HFFc6 (cell line): ENCODE measurements around the gene HSD17B13. TPM values are rescaled to one million over a fixed set of nuclear protein-coding genes. Genes with fewer than 3 reads are reported as not detected.
"Not testable (repeated sequence)": the region's sequence is repeated elsewhere in the genome, so short reads cannot be mapped to it uniquely, and the experiment has no call there.

Source experiments
- DNase-seq: peaks from one replicate; pipeline ENCODE4 v3.0.0-alpha.2; 2018
- H3K27ac Mint-ChIP-seq: 2 replicates; pipeline ENCODE4 v1.8.0; 2020; ENCODE audit warnings: mild to moderate bottlenecking, mixed read lengths
- H3K27me3 Mint-ChIP-seq: 2 replicates; pipeline ENCODE4 v1.8.0; 2021; ENCODE audit warnings: mild to moderate bottlenecking, moderate library complexity, mixed read lengths; ENCODE audit not compliant: insufficient read depth
- H3K36me3 Mint-ChIP-seq: 2 replicates; pipeline ENCODE4 v1.8.0; 2021; ENCODE audit warnings: low read depth, mixed read lengths
- H3K4me1 Mint-ChIP-seq: 2 replicates; pipeline ENCODE4 v1.8.0; 2020; ENCODE audit warnings: low read depth, mixed read lengths
- H3K4me3 Mint-ChIP-seq: 2 replicates; pipeline ENCODE4 v1.8.0; 2020; ENCODE audit warnings: mild to moderate bottlenecking, moderate library complexity, mixed read lengths
- H3K9me3 Mint-ChIP-seq: 2 replicates; pipeline ENCODE4 v1.8.0; 2020; ENCODE audit warnings: mild to moderate bottlenecking, mixed read lengths
- total RNA-seq, 6 experiments: library from RNA; stranded (reverse); fragmentation: NEBNext Ultra II Directional; extraction: Animal tissue kit (Norgen Biotek cat#: 25700); gene quantifications; 2 replicates in 1 of 6; 3 replicates in 5 of 6; pipeline ENCODE4 v1.2.3, GENCODE V29; 2021
- TF ChIP-seq, protein P1 (sequence below): fragments of 200-600 bp; sonication (generic); IDR thresholded peaks from 2 replicates; pipeline ENCODE4 v1.5.0; 2021; ENCODE audit warnings: antibody characterized with exemption, mild to moderate bottlenecking

HSD17B13 gene
- total RNA-seq, 6 experiments from 2014 or later = not detected

DNA sequence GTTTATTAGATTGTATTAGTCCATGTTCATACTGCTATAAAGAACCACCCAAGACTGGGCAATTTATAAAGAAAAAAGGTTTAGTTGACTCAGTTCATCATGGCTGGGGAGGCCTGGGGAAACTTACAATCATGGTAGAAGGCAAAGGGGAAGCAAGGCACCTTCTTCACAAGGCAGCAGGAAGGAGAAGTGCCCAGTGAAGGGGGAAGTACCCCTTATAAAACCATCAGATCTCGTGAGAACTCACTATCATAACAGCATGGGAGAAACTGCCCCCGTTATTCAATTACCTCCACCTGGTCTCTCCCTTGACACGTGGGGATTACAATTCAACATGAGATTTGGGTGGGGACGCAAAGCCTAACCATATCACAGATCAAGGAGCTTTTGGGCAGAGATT lies 8.1 kb upstream of the HSD17B13 start:
- Mint-ChIP-seq H3K36me3 (peaks cover 25% of the 10 kb centered on the region), H3K4me1 (no peaks in the 10 kb centered on the region), H3K4me3 (no peak overlapping the region), H3K27me3 (peaks cover 6% of the 10 kb centered on the region), H3K9me3 (peaks cover 24% of the 10 kb centered on the region), H3K27ac (no peak overlapping the region)
- no peak for DNase-seq
- TF ChIP-seq, protein P1, sequence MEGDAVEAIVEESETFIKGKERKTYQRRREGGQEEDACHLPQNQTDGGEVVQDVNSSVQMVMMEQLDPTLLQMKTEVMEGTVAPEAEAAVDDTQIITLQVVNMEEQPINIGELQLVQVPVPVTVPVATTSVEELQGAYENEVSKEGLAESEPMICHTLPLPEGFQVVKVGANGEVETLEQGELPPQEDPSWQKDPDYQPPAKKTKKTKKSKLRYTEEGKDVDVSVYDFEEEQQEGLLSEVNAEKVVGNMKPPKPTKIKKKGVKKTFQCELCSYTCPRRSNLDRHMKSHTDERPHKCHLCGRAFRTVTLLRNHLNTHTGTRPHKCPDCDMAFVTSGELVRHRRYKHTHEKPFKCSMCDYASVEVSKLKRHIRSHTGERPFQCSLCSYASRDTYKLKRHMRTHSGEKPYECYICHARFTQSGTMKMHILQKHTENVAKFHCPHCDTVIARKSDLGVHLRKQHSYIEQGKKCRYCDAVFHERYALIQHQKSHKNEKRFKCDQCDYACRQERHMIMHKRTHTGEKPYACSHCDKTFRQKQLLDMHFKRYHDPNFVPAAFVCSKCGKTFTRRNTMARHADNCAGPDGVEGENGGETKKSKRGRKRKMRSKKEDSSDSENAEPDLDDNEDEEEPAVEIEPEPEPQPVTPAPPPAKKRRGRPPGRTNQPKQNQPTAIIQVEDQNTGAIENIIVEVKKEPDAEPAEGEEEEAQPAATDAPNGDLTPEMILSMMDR = no peak

DNA sequence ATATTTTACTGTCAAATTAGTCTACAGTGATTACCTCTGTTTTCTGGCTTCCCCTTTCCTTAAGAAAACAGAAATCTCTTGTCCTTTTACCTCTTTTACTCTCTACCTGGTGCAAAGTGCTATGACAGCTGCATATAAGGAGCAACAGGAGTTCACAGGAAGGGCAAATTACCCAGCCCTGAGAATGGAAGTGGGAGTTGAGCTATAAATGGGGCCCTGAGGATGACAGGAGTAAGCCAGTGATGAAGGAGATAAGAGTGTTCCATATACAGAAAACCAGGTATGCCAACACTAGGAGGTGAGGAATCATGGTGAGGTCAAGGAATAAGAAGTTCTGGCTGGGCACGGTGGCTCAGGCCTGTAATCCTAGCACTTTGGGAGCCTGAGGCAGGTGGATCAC lies 4.5 kb upstream of the HSD17B13 start:
- H3K4me1 Mint-ChIP-seq = no peaks in the 10 kb centered on the region
- H3K27ac Mint-ChIP-seq = no peak overlapping the region
- H3K27me3 Mint-ChIP-seq = peaks cover 5% of the 10 kb centered on the region
- H3K4me3 Mint-ChIP-seq = no peak overlapping the region
- peaks cover under 1% of the 10 kb centered on the region; the same call in 1 of the 2 replicates for H3K36me3 Mint-ChIP-seq
- H3K9me3 Mint-ChIP-seq = peaks cover under 1% of the 10 kb centered on the region; the same call in 1 of the 2 replicates
- no peak for DNase-seq
- TF ChIP-seq, protein P1 = no peak

DNA sequence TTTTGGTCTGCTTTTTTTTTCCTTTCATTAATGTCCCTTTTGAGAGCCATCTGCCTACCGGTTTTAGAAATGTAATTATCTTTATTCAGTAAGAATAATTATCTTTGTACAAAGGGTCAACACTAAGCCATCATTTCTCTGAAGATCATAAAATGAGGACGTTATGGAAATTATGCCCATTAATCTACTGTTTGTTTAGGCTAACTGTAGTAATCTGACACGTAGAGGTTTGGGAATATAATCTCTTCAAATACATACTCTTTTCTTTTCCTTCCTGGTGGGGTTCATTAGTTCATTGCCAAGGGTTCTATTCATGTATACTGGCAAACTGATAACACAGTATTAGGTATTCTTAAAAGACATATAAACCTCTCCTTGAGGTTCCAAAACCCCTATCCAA lies 3.8 kb upstream of the HSD17B13 start:
- Mint-ChIP-seq H3K27me3 (peaks cover 5% of the 10 kb centered on the region), H3K9me3 (no peaks in the 10 kb centered on the region), H3K4me3 (no peak overlapping the region), H3K36me3 (no peaks in the 10 kb centered on the region), H3K27ac (no peak overlapping the region), H3K4me1 (no peaks in the 10 kb centered on the region)
- TF ChIP-seq, protein P1 = no peak
- no peak for DNase-seq

DNA sequence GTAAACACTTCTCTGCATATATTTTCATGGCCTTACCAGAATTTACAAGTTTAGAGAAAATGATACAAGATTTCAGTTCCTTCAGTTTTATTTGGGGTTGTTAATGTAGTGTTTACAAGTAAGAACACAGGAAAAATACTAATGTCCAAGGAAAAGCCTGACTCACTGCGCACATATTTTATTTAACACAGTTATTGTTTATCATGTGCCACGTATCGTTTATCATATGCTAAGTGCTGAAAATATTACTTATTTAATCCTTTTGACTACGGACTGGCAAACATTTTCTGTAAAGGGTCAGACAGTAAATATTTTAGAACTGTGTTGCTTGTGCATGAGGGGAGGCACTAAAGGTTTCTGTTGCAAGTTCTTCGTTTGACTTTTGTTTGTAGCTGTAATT lies 794 bp downstream of the HSD17B13 start:
- H3K4me1 Mint-ChIP-seq = peaks cover 3% of the 10 kb centered on the region; the same call in 1 of the 2 replicates
- H3K27me3 Mint-ChIP-seq = peaks cover 4% of the 10 kb centered on the region; the same call in 1 of the 2 replicates
- no peak overlapping the region for H3K27ac Mint-ChIP-seq
- no peak overlapping the region for H3K4me3 Mint-ChIP-seq
- no peak for DNase-seq
- no peaks in the 10 kb centered on the region for H3K36me3 Mint-ChIP-seq
- TF ChIP-seq, protein P1 = no peak
- no peaks in the 10 kb centered on the region for H3K9me3 Mint-ChIP-seq

DNA sequence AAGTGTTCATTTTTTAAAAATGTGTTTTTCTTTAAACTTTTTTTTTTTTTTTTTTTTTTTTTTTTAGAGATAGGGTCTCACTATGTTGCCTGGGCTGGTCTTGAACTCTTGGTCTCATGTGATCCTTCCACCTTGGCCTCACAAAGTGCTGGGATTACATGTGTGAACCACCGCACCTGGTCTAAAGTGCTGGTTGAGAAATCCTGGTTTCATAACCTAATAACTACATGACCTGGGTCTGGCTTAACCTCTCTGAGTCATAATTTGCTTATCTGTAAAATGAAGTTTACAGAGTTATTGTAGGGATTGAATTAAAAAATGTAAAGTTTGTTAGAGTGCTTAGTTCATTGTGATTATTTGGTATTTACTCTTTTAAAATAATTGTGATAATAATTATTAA lies 5.2 kb downstream of the HSD17B13 start:
- no peak overlapping the region for H3K4me3 Mint-ChIP-seq
- no peaks in the 10 kb centered on the region for H3K36me3 Mint-ChIP-seq
- H3K27ac Mint-ChIP-seq = no peak overlapping the region
- no peaks in the 10 kb centered on the region for H3K9me3 Mint-ChIP-seq
- no peak for DNase-seq
- TF ChIP-seq, protein P1 = no peak
- peaks cover 6% of the 10 kb centered on the region; the same call in 1 of the 2 replicates for H3K4me1 Mint-ChIP-seq
- H3K27me3 Mint-ChIP-seq = peaks cover 2% of the 10 kb centered on the region; the same call in 1 of the 2 replicates

DNA sequence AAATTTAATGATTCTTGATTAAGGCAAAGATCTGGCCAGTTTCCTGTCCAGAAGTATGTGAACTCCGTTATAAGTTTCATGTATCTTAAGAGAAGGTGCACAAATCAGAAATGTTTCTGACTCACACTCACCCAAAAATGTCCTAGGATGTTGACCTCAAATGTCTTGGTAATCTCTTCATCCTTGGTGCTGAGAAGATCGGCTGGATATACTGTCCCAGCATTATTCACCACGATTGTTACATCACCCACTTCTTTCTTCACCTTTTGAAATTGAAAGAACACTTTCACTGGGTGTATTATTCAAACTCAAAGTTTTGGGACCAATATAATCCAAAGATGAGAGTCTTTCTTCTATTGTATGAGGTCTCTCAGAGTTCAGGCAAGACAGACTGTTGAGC lies 5.7 kb downstream of the HSD17B13 start:
- Mint-ChIP-seq H3K9me3 (no peaks in the 10 kb centered on the region), H3K36me3 (no peaks in the 10 kb centered on the region), H3K27me3 (peaks cover 2% of the 10 kb centered on the region; the same call in 1 of the 2 replicates), H3K4me3 (no peak overlapping the region), H3K27ac (no peak overlapping the region), H3K4me1 (peaks cover 6% of the 10 kb centered on the region; the same call in 1 of the 2 replicates)
- DNase-seq = no peak
- TF ChIP-seq, protein P1 = no peak

DNA sequence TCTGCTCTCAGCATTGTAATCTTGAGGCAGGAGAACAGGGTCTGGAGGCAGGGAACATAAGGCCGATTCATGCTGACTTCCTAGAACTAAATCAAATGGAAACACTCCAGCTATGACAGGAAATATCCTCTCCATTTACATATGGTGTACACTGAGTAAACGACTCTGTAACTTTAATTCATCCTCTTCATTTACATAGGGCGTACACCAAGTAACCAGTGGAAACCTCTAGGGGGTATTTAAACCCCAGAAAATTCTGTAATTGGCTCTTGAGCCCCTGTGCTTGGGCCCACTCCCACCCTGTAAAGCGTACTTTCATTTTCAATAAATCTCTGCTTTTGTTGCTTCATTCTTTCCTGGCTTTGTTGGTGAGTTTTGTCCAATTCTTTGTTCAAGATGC lies 7.7 kb downstream of the HSD17B13 start:
- not testable (repeated sequence) for H3K27ac Mint-ChIP-seq, H3K36me3 Mint-ChIP-seq, H3K27me3 Mint-ChIP-seq, H3K4me1 Mint-ChIP-seq, H3K9me3 Mint-ChIP-seq, DNase-seq
- H3K4me3 Mint-ChIP-seq = peak overlapping the region; percentile 42; the same call in 1 of the 2 replicates
